Measurements from ENCODE around the gene ARSB.

The ARSB gene

GRCh38 chr5:78985116-78985724, at the start of gene ARSB:
Gene ARSB (minus strand): TSS chr5:78985310. CDS start chr5:78985248, 62 bp downstream.
- in situ Hi-C loops (cut with MboI; ENCODE audit: low sequenced_read_pairs) = no loop called here

DNA sequence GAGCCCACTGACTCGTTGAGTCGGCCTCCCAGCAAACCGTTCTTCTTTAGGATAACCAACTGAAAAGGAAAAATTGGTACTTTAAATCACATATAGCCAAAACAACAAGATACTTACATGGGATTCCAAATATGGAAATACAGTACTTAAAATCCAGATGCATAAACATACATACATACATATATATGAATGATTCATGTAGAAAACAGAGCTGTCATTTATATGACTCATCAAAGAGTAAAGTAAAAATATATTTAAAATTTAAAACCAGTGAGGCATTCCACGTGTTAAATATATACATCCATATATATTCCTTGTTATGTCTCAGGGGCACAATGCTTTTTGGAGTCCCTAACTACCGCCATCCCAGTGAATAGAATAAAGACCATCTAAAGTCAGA, 47.7 kb upstream of the ARSB start:
- in situ Hi-C loops (cut with MboI; ENCODE audit: low sequenced_read_pairs) = loop anchor here (25.0 kb wide), 1 partner anchor 105 kb away; no protein-coding TSS in a partner anchor

- in situ Hi-C loops (cut with MboI; ENCODE audit: low sequenced_read_pairs) = loop anchor here (25.0 kb wide), 1 partner anchor 105 kb away; no protein-coding TSS in a partner anchor
Measured at GRCh38 chr5:79032031-79032695, 47.1 kb upstream of the ARSB start.

DNA sequence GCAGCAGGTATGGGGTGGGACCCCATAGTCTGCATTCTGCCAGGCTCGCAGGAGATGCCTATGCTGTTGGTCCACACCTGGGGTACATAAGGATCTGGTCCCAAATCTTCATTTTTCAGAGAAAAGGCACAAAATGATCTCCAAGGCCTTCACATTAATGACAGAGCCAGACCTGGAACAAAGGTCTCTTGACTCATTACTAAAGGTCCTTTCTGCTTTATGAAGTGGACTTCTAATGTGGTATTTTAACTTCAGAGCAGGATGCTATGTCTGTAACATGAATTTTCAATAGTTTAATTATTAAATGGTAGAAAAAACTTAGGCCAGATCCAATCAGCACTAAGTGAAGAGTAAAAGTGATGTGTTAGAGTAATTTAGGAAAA, 46.4 kb upstream of the ARSB start:
- in situ Hi-C loops (cut with MboI; ENCODE audit: low sequenced_read_pairs) = loop anchor here (25.0 kb wide), 1 partner anchor 106 kb away; no protein-coding TSS in a partner anchor

DNA sequence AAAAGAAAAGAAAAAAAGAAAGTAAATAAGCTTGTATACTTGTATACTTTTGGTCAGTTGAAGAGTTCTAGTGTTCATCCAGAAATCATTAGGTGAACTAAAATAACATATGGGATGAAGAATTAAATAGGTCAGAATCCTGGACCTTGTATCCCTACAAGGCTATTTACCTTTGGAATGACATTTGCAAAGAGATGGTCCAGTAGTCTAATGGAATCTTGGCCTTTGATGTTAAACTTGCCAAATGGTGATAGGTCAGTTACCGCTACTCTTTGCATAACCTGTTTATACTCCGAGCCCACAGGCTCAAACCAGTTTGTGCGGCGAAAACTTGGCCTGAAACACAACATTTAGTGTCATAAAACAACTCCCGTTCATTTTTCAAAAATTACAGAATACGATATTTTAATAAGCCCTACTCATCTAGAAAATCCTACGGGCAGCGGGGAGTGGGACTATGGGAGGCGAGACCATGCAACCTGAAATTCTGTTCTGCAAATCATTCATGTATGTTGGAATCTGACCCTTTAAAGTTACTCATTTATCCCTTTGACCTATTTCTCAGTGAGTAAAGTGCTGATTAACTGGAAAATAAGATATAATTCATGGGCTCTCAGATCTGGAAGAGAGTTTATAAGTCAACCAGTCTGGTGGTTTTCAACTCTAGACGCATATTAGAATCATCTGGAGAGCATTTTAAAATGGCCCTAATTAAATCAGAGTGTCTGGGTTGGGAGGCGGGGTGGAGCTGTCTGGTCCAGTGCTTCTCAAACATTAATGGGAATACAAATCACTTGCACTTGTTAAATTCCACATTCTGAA, 45.8 kb upstream of the ARSB start:
- in situ Hi-C loops (cut with MboI; ENCODE audit: low sequenced_read_pairs) = loop anchor here (25.0 kb wide), 1 partner anchor 106 kb away; no protein-coding TSS in a partner anchor

- in situ Hi-C loops (cut with MboI; ENCODE audit: low sequenced_read_pairs) = loop anchor here (25.0 kb wide), 1 partner anchor 112 kb away; no protein-coding TSS in a partner anchor
Measured at GRCh38 chr5:79025054-79025472, 40.0 kb upstream of the ARSB start.

DNA sequence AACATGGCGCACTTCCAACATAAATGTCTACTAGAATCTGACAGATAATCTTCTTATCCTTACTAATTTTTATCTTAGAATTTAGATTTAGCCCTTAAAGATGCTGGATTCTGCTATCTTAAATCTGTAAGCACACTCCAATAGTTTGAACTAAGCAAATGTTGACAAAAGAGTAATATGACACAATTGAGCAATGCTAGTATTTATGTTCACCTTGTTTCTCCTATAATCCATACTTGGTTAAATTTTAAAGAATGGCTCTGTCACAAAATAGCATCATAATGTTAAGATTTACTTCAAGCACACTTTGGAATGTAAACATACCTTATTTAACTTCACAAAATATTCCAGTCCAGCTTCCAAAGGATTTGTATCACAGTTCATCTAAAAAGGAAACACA, 38.8 kb upstream of the ARSB start:
- in situ Hi-C loops (cut with MboI; ENCODE audit: low sequenced_read_pairs) = no loop called here

GRCh38 chr5:79023348-79023747, 38.2 kb upstream of the ARSB start:
- in situ Hi-C loops (cut with MboI; ENCODE audit: low sequenced_read_pairs) = no loop called here

DNA sequence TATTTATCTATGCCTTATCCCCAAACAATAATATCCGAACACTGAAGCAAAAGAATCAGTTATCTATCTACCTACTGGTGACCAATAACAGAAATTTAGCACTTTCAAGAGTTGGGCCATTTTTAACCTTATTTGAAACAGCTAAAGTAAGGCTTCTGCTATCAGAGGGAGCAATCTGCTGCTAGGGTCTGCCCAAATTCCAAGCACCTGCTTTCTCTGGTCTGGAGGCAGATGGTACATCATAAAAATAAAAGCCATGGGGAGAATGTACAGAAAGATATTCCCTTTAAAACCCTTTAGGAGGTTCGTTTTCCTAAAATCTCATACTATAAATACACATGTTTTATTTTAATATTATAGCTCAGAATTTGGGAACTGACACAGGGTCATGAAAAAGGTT, 37.7 kb upstream of the ARSB start:
- in situ Hi-C loops (cut with MboI; ENCODE audit: low sequenced_read_pairs) = no loop called here

DNA sequence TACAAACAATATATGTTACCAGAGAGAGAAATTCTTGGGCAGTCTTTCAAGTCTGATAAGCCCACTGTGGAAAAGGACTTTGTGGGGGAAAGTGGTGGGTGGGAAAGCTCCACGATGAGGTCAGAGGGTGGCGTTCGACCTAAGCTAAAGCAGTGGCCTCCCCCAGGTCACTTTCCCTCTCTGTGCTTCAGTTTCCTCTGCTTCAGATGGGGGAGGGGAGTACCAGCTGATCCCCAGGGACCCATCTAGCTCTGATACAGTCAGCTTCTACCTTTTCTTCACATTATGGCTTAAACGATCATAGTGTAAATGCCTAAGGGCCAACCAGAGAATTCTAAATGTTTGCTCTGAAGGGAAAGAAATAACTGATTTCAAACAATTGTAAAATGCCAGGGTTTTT, 36.6 kb upstream of the ARSB start:
- in situ Hi-C loops (cut with MboI; ENCODE audit: low sequenced_read_pairs) = no loop called here

- in situ Hi-C loops (cut with MboI; ENCODE audit: low sequenced_read_pairs) = no loop called here
Measured at GRCh38 chr5:79020861-79021561, 35.9 kb upstream of the ARSB start.

DNA sequence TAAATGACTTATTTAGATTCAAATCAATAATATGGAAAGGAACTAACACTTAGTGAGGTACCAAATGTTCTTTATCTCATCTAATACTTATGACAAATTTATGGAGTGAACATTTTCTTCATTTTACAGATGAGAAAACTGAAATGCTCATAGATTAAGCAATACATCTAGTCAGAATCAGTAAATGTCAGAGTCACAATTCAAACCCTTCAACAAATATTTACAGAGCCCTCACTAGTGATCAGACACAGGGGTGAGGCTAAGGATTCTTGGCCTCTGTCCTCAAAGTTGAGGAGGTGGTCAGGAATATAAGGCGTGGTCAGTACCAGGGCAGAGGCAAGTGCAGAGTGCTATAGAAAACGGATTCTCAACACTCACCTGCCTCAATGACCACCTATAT, 29.5 kb upstream of the ARSB start:
- in situ Hi-C loops (cut with MboI; ENCODE audit: low sequenced_read_pairs) = no loop called here

DNA sequence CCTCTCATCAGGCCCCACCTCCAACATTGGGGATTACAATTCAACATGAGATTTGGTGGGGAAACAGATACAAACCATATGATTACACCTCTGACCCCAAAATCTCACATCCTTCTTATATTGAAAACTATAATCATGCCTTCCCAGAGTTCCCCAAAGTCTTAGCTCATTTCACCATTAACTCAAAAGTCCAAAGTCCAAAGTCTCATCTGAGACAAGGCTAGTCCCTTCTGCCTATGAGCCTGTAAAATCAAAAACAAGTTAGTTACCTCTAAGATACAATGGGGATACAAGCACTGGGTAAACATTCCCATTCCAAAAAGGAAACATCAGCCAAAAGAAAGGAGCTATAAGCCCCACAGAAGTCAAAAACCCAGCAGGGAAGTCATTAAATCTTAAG, 26.8 kb upstream of the ARSB start:
- in situ Hi-C loops (cut with MboI; ENCODE audit: low sequenced_read_pairs) = no loop called here

DNA sequence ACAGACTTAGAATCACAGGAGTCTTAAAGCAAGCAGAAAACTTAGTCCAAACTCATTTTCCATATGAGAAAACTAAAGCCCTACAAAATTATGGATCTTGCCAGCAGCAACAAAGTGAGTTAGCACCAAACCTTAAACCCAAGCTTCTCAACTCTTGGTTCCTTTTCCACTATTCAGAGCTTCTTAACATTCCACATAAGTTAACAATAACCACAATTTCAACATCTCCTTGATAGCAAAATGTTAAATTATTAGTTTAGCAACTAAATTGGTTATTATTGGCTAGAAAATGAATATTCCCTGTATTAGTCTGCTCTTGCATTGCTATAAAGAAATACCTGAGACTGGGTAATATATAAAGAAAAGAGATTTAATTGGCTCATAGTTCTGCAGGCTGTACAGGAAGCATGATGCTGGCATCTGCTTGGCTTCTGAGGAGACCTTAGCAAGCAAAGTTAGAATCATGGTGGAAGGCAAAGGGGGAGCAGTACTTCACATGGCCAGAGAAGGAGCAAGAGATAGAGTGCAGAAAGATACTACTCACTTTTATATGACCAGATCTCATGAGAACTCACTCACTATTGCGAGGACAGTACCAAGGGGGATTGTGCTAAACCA, 26.2 kb upstream of the ARSB start:
- in situ Hi-C loops (cut with MboI; ENCODE audit: low sequenced_read_pairs) = no loop called here

GRCh38 chr5:79008362-79008761, 23.3 kb upstream of the ARSB start:
- in situ Hi-C loops (cut with MboI; ENCODE audit: low sequenced_read_pairs) = no loop called here

DNA sequence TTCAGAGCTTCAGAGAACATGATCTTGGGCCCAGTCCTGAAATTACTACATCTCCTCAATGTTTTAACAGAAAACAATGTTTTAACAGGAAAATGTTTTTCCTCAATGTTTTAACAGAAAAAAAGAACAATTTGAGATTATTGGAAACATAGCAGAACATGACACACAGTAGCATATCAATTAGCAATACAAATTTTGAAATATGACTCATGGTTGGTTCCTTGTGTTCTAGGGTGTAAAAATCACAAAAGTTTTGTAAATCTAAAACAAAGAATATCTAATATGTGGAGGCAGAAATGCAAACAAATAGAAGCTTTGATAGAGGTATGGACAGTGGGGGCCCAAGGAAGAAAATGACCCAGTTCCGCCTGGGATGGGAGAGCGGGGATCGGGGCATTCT, 22.8 kb upstream of the ARSB start:
- in situ Hi-C loops (cut with MboI; ENCODE audit: low sequenced_read_pairs) = no loop called here

DNA sequence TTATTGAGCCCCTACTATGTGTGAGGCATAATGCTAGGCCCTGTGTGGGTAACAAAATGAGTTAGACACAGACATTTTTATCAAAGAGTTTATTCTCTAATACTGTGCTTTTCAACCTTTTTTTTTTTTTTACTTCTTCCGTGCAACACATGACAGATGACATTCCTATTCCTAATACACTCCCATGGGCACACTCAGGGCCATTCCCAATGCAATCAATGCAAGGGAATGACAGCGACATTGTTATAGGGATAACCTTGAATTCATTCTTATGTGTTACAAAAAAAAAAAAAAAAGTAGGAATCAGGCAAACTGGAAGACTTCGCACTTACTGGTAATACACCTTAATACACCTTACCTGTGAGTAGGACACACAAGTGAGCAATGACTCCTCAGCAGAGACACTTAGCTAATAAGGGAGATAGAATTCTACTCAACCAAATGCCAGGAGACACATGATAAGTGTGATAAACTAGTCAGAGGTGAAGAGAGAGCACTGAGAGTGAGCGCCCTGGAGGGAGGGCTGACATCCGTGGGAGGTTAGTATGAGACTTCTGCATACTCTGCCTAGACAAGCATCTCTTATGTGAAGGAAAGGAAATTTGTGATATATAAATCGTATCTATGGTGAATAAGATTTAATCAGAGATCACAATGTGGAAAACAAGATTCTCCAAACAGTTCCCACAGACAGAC, 21.0 kb upstream of the ARSB start:
- in situ Hi-C loops (cut with MboI; ENCODE audit: low sequenced_read_pairs) = no loop called here

- in situ Hi-C loops (cut with MboI; ENCODE audit: low sequenced_read_pairs) = no loop called here
Measured at GRCh38 chr5:79005151-79005550, 20.0 kb upstream of the ARSB start.

GRCh38 chr5:79002374-79002773, 17.3 kb upstream of the ARSB start:
- in situ Hi-C loops (cut with MboI; ENCODE audit: low sequenced_read_pairs) = no loop called here

DNA sequence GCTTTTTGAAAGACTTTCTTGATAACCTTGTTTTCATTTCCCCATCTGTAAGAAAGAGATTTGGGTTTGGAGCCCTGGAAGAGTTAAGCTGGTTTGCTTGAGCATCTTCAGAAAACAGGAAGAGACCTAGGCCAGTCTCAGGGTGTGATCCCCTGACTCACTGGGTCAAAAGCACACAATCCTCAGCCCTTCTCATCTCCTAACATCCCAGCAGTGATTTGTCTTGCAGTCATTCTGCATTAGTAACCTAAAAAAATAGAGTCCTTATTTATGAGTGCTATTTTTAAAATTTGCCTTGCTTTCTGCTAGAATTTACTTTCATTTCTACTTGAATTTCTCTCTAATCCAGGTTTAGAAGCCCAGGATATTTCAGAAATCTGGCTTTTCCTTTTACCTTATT, 16.4 kb upstream of the ARSB start:
- in situ Hi-C loops (cut with MboI; ENCODE audit: low sequenced_read_pairs) = no loop called here

Measured in HL-60/S4 treated with phorbol 12-myristate 13-acetate at 8.2 ng/mL for 4 days and 3 days (cell line).